Measurements from ENCODE around the gene TALDO1. TPM values are rescaled to one million over a fixed set of nuclear protein-coding genes. Genes with fewer than 3 reads are reported as not detected.

TALDO1 gene
- total RNA-seq, 1 experiment from 2014 or later, result 319 TPM

Other genes with a start within 250 kb of the TALDO1 start
- 165 and 188 TPM in 2 replicates for gene RNH1, start 240.2 kb upstream of the TALDO1 start, total RNA-seq (2014; rRNA removed; shearing (Covaris generic))
- 67.4 and 75.8 TPM in 2 replicates for gene HRAS, start 211.9 kb upstream of the TALDO1 start, total RNA-seq (2014; rRNA removed; shearing (Covaris generic))
- 0.11 and 0.60 TPM in 2 replicates for gene LRRC56, start 209.9 kb upstream of the TALDO1 start, total RNA-seq (2014; rRNA removed; shearing (Covaris generic))
- 0.23 and 0.54 TPM in 2 replicates for gene LMNTD2, start 186.7 kb upstream of the TALDO1 start, total RNA-seq (2014; rRNA removed; shearing (Covaris generic))
- 19.8 and 25.2 TPM in 2 replicates for gene RASSF7, start 186.5 kb upstream of the TALDO1 start, total RNA-seq (2014; rRNA removed; shearing (Covaris generic))
- 22.0 and 29.2 TPM in 2 replicates for gene PHRF1, start 171.0 kb upstream of the TALDO1 start, total RNA-seq (2014; rRNA removed; shearing (Covaris generic))
- gene IRF7, start 131.5 kb upstream of the TALDO1 start, total RNA-seq (2014; rRNA removed; shearing (Covaris generic)), result 6.7 and 14.5 TPM in 2 replicates
- not detected in 2 replicates for gene CDHR5, start 122.5 kb upstream of the TALDO1 start, total RNA-seq (2014; rRNA removed; shearing (Covaris generic))
- not detected in 2 replicates for gene SCT, start 120.3 kb upstream of the TALDO1 start, total RNA-seq (2014; rRNA removed; shearing (Covaris generic))
- not detected in 2 replicates for gene DRD4, start 110.2 kb upstream of the TALDO1 start, total RNA-seq (2014; rRNA removed; shearing (Covaris generic))
- gene DEAF1, start 52.2 kb upstream of the TALDO1 start, total RNA-seq (2014; rRNA removed; shearing (Covaris generic)), result 21.7 and 25.5 TPM in 2 replicates
- gene TMEM80, start 51.6 kb upstream of the TALDO1 start, total RNA-seq (2014; rRNA removed; shearing (Covaris generic)), result 7.5 and 15.8 TPM in 2 replicates
- gene EPS8L2, start 41.2 kb upstream of the TALDO1 start, total RNA-seq (2014; rRNA removed; shearing (Covaris generic)), result 1.8 and 5.4 TPM in 2 replicates
- gene GATD1, start 30.0 kb downstream of the TALDO1 start, total RNA-seq (2014; rRNA removed; shearing (Covaris generic)), result 17.3 and 18.4 TPM in 2 replicates
- gene CEND1, start 42.6 kb downstream of the TALDO1 start, total RNA-seq (2014; rRNA removed; shearing (Covaris generic)), result 0.51 and 1.2 TPM in 2 replicates
- gene SLC25A22, start 50.8 kb downstream of the TALDO1 start, total RNA-seq (2014; rRNA removed; shearing (Covaris generic)), result 11.8 and 14.1 TPM in 2 replicates
- 3.5 and 10.4 TPM in 2 replicates for gene PIDD1, start 57.8 kb downstream of the TALDO1 start, total RNA-seq (2014; rRNA removed; shearing (Covaris generic))
- 693 and 756 TPM in 2 replicates for gene RPLP2, start 62.5 kb downstream of the TALDO1 start, total RNA-seq (2014; rRNA removed; shearing (Covaris generic))
- 10.9 and 24.2 TPM in 2 replicates for gene PNPLA2, start 71.5 kb downstream of the TALDO1 start, total RNA-seq (2014; rRNA removed; shearing (Covaris generic))
- gene CRACR2B, start 80.5 kb downstream of the TALDO1 start, total RNA-seq (2014; rRNA removed; shearing (Covaris generic)), result 5.3 and 9.0 TPM in 2 replicates
- 246 and 253 TPM in 2 replicates for gene CD151, start 85.5 kb downstream of the TALDO1 start, total RNA-seq (2014; rRNA removed; shearing (Covaris generic))
- 75.7 and 113 TPM in 2 replicates for gene POLR2L, start 95.1 kb downstream of the TALDO1 start, total RNA-seq (2014; rRNA removed; shearing (Covaris generic))
- 29.3 and 37.3 TPM in 2 replicates for gene TSPAN4, start 95.4 kb downstream of the TALDO1 start, total RNA-seq (2014; rRNA removed; shearing (Covaris generic))
- 38.5 TPM in 2 replicates for gene CHID1, start 163.3 kb downstream of the TALDO1 start, total RNA-seq (2014; rRNA removed; shearing (Covaris generic))
- gene AP2A2, start 178.4 kb downstream of the TALDO1 start, total RNA-seq (2014; rRNA removed; shearing (Covaris generic)), result 14.3 and 15.8 TPM in 2 replicates

All from Daoy (cell line).